Fibroblast of lung (primary cell): ENCODE data around the gene ZNF593OS. TPM values are rescaled to one million over a fixed set of nuclear protein-coding genes. Genes with fewer than 3 reads are reported as not detected.

ENCODE experiments used
- DNase-seq, 2 donors: peaks; one replicate each; pipeline versions ENCODE4 v3.0.0 to v3.0.0-alpha.2; 2010; ENCODE audit warnings: low read depth in 2 of 2
- H2AFZ ChIP-seq: 2 replicates; pipeline ENCODE4 v1.5.1; 2012; ENCODE audit warnings: low read length, control low read depth, inconsistent platforms
- H3K27ac ChIP-seq: 2 replicates; pipeline ENCODE4 v1.5.1; 2011; ENCODE audit warnings: low read length, control low read depth; ENCODE audit not compliant: insufficient read depth
- H3K27me3 ChIP-seq: 2 replicates; pipeline ENCODE4 v1.5.1; 2011; ENCODE audit warnings: mild to moderate bottlenecking, low read length; ENCODE audit not compliant: control insufficient read depth, insufficient read depth
- H3K36me3 ChIP-seq: 2 replicates; pipeline ENCODE4 v1.5.1; 2011; ENCODE audit warnings: low read length; ENCODE audit not compliant: control insufficient read depth, insufficient read depth
- H3K4me1 ChIP-seq: 2 replicates; pipeline ENCODE4 v1.5.1; 2011; ENCODE audit warnings: low read length; ENCODE audit not compliant: control insufficient read depth, insufficient read depth; ENCODE audit errors: extremely low read depth
- H3K4me2 ChIP-seq: 2 replicates; pipeline ENCODE4 v1.5.1; 2011; ENCODE audit warnings: low read length, control low read depth; ENCODE audit not compliant: insufficient read depth; ENCODE audit errors: extremely low read depth
- H3K4me3 ChIP-seq, 4 experiments: fragments of 200-600 bp in 1 of 4; sonication (generic) in 1 of 4; replicated peaks in 1 of 4; 2 replicates each; pipeline ENCODE4 v1.5.1; 2011 to 2016; ENCODE audit warnings: low read length in 4 of 4, low read depth in 3 of 4, mild to moderate bottlenecking in 3 of 4, control low read depth in 2 of 4, inconsistent platforms in 1 of 4, mixed read lengths in 1 of 4; ENCODE audit not compliant: insufficient read depth in 1 of 4; ENCODE audit errors: control extremely low read depth in 1 of 4
- H3K79me2 ChIP-seq: 2 replicates; pipeline ENCODE4 v1.5.1; 2012; ENCODE audit warnings: mild to moderate bottlenecking, low read length, inconsistent platforms; ENCODE audit not compliant: control insufficient read depth, insufficient read depth
- H3K9ac ChIP-seq: 2 replicates; pipeline ENCODE4 v1.5.1; 2011; ENCODE audit warnings: mild to moderate bottlenecking, low read length, control low read depth; ENCODE audit not compliant: insufficient read depth
- H3K9me3 ChIP-seq: 2 replicates; pipeline ENCODE4 v1.5.1; 2012; ENCODE audit warnings: low read depth, low read length; ENCODE audit not compliant: control insufficient read depth, insufficient read depth
- H4K20me1 ChIP-seq: 2 replicates; pipeline ENCODE4 v1.5.1; 2011; ENCODE audit warnings: low read length; ENCODE audit not compliant: control insufficient read depth, insufficient read depth; ENCODE audit errors: extremely low read depth
- CTCF ChIP-seq, 2 donors: IDR thresholded peaks in 1 of 2; conservative IDR thresholded peaks in 1 of 2; 1 replicate in 1 of 2; 2 replicates in 1 of 2; pipeline ENCODE4 v1.5.1; 2011 to 2012; ENCODE audit warnings: low read length in 2 of 2, control low read depth in 1 of 2, inconsistent platforms in 1 of 2, low read depth in 1 of 2, mild to moderate bottlenecking in 1 of 2
- EZH2 ChIP-seq: IDR thresholded peaks from 2 replicates; pipeline ENCODE4 v1.5.1; 2012; ENCODE audit warnings: low read length, control low read depth, mild to moderate bottlenecking; ENCODE audit errors: missing control alignments
- polyA plus RNA-seq, 2 donors: library from polyadenylated mRNA; depleted of rRNA in 1 of 2; stranded (reverse) in 1 of 2; unstranded in 1 of 2; fragments of >200 nt; gene quantifications; 2 replicates each; pipeline ENCODE4 v1.2.1, GENCODE V29; 2011 to 2012; ENCODE audit warnings: missing spikeins in 1 of 2
- total RNA-seq: library from RNA; depleted of rRNA; stranded (reverse); fragments of >200 nt; gene quantifications from 2 replicates; pipeline ENCODE4 v1.2.1, GENCODE V29; 2014

Gene ZNF593OS
- total and polyA plus RNA-seq, 2 donors (not counting 1 experiment from before 2014, with no cell fraction given), result not detected

DNA sequence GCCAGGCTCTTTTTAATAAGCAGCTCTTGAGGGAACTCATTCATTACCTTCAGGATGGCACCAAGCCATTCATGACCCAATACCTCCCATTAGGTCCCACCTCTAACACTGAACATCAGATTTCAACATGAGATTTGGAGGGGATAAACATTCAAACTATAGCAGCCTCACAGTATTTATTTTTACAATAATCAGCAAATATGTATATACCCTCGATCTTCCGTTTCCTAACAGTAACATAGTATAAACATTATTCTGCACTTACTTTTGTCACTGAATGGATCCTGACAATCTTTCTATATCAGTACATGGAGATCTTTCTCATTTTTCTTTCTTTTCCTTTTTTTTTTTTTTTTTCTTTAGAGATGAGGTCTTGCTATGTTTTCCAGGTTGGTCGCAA, 24.2 kb upstream of the ZNF593OS start:
- H3K9ac ChIP-seq, result no peak overlapping the region
- no peak overlapping the region for H3K27ac ChIP-seq
- no peak for TF ChIP-seq EZH2
- TF ChIP-seq CTCF (conservative IDR thresholded peaks at IDR 0.05 in 1 of 2, IDR thresholded peaks at IDR 0.05 in 1 of 2; ENCODE audit: low read depth in 1 of 2, low read length in 2 of 2), result no peak
- no peaks in the 10 kb centered on the region for H3K4me1 ChIP-seq
- H3K27me3 ChIP-seq, result peaks cover 13% of the 10 kb centered on the region
- no peak overlapping the region for H2AFZ ChIP-seq
- no peak overlapping the region for H3K4me2 ChIP-seq
- no peaks in the 10 kb centered on the region for H3K9me3 ChIP-seq
- H3K4me3 ChIP-seq, result no peak overlapping the region
- H3K36me3 ChIP-seq, result no peaks in the 10 kb centered on the region
- no peaks in the 10 kb centered on the region for H4K20me1 ChIP-seq
- no peak for DNase-seq
- H3K79me2 ChIP-seq, result no peaks in the 10 kb centered on the region

GRCh38 chr1:26191739-26192138, 20.1 kb upstream of the ZNF593OS start:
- H4K20me1 ChIP-seq, result no peaks in the 10 kb centered on the region
- H2AFZ ChIP-seq, result no peak overlapping the region
- DNase-seq, result no peak
- H3K27ac ChIP-seq, result no peak overlapping the region
- no peak overlapping the region for H3K9ac ChIP-seq
- no peak overlapping the region for H3K4me2 ChIP-seq
- H3K36me3 ChIP-seq, result no peaks in the 10 kb centered on the region
- H3K4me3 ChIP-seq, result no peak overlapping the region
- H3K4me1 ChIP-seq, result no peaks in the 10 kb centered on the region
- no peaks in the 10 kb centered on the region for H3K9me3 ChIP-seq
- TF ChIP-seq CTCF (conservative IDR thresholded peaks at IDR 0.05 in 1 of 2, IDR thresholded peaks at IDR 0.05 in 1 of 2; ENCODE audit: low read depth in 1 of 2, low read length in 2 of 2) (no peak), EZH2 (no peak)
- H3K27me3 ChIP-seq, result peaks cover 12% of the 10 kb centered on the region
- H3K79me2 ChIP-seq, result no peaks in the 10 kb centered on the region

DNA sequence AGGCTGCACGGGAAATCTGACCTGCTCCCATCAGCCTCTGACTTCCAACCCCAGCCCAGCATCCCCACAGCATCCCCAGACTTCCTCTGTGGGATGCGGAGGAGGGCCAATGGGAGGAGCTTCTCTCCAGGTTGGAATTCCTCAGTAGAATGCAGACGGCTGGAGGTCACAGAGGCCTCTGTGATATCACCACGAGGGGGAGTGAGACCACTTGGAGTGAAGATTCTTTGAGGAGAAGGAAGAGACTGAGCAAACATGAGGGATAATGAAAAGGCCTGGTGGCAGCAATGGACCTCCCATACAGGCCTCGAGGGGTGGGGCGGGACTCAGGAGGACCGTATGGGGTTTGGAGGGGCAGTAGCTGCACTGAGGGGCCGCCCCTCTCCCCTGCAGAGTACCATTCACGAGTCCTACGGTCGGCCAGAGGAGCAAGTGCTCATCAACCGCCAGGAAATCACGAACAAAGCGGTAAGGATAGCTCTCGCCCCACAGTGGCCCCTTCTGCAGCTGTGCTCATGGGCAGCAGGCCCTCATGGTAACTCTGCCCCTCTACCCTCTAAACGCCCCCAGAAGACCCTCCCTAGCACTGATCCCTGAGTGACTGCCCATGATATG, 18.8 kb upstream of the ZNF593OS start, which contains the start of gene CATSPER4:
CATSPER4 (plus strand) TSS at position 230 of the 615 bp plus-strand sequence; CDS start at position 256, 26 bp downstream.
- H4K20me1 ChIP-seq, result no peaks in the 10 kb centered on the region
- no peaks in the 10 kb centered on the region for H3K4me1 ChIP-seq
- no peaks in the 10 kb centered on the region for H3K36me3 ChIP-seq
- H3K4me2 ChIP-seq, result no peak within 1 kb of the TSS
- no peaks in the 10 kb centered on the region for H3K9me3 ChIP-seq
- peak in 1 of 2 donors; percentile 10 for DNase-seq
- peaks cover 12% of the 10 kb centered on the region for H3K27me3 ChIP-seq
- H3K27ac ChIP-seq, result no peak within 1 kb of the TSS
- TF ChIP-seq CTCF (conservative IDR thresholded peaks at IDR 0.05 in 1 of 2, IDR thresholded peaks at IDR 0.05 in 1 of 2; ENCODE audit: low read depth in 1 of 2, low read length in 2 of 2) (peak in 1 of 2 donors; percentile 8), EZH2 (no peak)
- no peak within 1 kb of the TSS for H3K9ac ChIP-seq
- H3K79me2 ChIP-seq, result no peaks in the 10 kb centered on the region
- H2AFZ ChIP-seq, result no peak within 1 kb of the TSS
- H3K4me3 ChIP-seq, result no peak within 1 kb of the TSS
